ENCODE measurements around the gene ZMIZ1.

The ZMIZ1 gene

DNA sequence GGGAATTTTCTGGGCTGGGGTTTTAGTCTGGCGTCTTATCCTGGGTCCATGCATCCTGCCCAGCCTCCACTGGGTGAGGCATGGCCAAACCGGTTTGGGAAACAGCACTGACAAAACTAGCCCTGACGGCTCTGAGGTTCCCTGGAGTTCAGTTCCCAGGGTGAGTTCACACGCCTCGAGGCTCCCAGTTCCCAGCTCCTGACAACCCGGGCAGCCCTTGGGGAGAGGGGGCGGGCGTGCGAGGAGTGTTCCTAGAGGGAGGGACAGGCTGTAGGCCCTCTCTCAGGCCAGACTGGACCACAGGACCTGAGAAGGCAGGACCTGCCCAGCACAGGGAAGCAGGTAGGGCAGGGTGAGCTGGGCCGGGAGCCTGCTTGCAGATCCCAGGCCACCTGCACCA, 196.2 kb downstream of the ZMIZ1 start:
- no peak overlapping the region for H3K27ac ChIP-seq
- no peak overlapping the region for H3K4me3 ChIP-seq (ENCODE audit: low read depth, low read length)

DNA sequence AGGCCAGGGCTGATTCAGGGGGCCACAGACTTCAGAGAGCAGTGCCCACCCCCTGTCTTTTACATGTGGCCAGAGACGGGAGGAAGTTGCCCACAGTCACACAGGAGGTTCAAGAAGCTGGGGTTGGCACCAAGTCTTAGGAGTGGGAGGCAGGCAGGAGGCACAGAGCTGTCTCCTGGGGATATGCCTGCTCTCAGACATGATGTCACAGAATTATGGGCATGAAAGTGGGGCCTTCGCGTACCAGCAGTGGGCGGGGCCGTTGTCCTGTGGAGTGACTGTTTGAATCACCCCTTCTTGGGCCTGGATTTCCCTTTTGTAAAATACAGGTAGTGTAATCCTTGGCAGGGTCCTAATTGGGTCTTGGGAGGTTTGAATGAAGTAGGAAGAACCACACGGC, 197.3 kb downstream of the ZMIZ1 start:
- Histone ChIP-seq H3K27me3 (ENCODE audit: insufficient read depth, low read depth, severe bottlenecking) (no peaks in the 10 kb centered on the region), H3K9me3 (ENCODE audit: severe bottlenecking) (no peaks in the 10 kb centered on the region), H3K36me3 (peaks cover 11% of the 10 kb centered on the region), H3K4me3 (ENCODE audit: low read depth, low read length) (no peak overlapping the region), H3K27ac (no peak overlapping the region)
- no peak for TF ChIP-seq CTCF (IDR thresholded peaks at IDR 0.05; ENCODE audit: low read depth, low read length)
- no peak for DNase-seq

More for the DNA sequence above, 196.2 kb downstream of the ZMIZ1 start:
- no peak for DNase-seq
- Histone ChIP-seq H3K36me3 (peaks cover 11% of the 10 kb centered on the region), H3K9me3 (ENCODE audit: severe bottlenecking) (no peaks in the 10 kb centered on the region), H3K27me3 (ENCODE audit: insufficient read depth, low read depth, severe bottlenecking) (no peaks in the 10 kb centered on the region)
- TF ChIP-seq CTCF (IDR thresholded peaks at IDR 0.05; ENCODE audit: low read depth, low read length): no peak

DNA sequence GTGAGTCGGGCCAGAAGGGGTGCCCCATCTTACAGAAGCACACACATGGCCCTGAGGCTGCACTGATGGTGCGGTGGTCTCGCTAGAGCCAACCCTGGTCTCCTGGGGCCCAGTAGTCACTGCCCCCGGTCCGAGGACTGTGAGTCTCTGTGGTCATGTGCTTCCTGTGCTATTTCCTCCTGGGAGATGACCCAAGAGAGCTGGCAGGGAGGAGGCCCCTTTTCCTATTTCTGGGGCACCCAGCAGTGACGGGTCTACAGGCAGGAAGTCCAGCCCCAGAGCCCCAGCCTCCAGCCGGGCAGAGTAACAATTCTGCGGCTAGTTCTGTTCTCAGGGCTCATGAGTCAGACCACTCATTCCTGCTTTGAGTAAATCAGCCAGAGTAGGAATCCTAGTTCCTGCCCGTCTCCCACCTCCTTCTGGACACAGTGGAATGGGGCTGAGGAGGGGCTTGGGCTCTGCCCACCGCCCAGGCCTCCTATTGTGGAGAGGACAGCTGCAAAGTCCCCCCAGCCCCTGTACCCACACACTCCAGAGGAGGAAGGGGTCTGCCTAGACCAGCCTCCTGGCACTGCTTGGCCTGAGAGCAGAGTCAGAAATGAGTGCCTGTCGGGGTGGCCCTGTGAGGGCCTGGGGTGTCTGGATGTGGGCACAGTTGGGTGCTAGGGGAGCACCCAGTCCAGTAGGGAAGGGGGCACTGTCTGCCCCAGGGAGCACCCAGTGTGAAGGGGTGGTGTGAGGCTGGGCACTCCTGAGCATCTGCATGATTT, 198.0 kb downstream of the ZMIZ1 start:
- H3K27me3 ChIP-seq (ENCODE audit: insufficient read depth, low read depth, severe bottlenecking): no peaks in the 10 kb centered on the region
- no peak overlapping the region for H3K4me3 ChIP-seq (ENCODE audit: low read depth, low read length)
- no peak for DNase-seq
- H3K36me3 ChIP-seq: peaks cover 11% of the 10 kb centered on the region
- TF ChIP-seq CTCF (IDR thresholded peaks at IDR 0.05; ENCODE audit: low read depth, low read length): no peak
- no peak overlapping the region for H3K27ac ChIP-seq
- no peaks in the 10 kb centered on the region for H3K9me3 ChIP-seq (ENCODE audit: severe bottlenecking)

DNA sequence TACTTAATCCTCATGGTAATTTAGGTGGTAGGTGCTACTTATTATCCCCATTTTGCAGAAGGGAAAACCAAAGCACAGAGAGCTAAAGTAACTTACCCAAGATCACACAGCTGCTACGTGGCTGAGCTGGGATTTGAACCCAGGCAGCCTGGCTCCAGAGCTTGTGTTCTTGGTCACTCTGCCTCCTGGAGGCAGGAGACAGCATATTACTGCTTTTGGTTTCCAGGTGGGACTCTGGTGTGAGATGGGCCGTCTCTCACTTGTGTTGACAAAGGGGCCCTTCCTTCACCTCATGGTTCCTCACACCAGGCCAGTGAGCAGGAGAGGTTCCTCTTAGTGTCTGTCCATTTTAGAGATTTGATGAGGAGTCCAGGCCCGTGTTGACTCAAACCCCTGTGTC, 198.7 kb downstream of the ZMIZ1 start:
- H3K36me3 ChIP-seq: peaks cover 11% of the 10 kb centered on the region
- H3K4me3 ChIP-seq (ENCODE audit: low read depth, low read length): no peak overlapping the region
- no peak for DNase-seq
- TF ChIP-seq CTCF (IDR thresholded peaks at IDR 0.05; ENCODE audit: low read depth, low read length): peak; percentile 26; the same call in 1 of the 2 replicates
- no peaks in the 10 kb centered on the region for H3K9me3 ChIP-seq (ENCODE audit: severe bottlenecking)
- H3K27ac ChIP-seq: no peak overlapping the region
- H3K27me3 ChIP-seq (ENCODE audit: insufficient read depth, low read depth, severe bottlenecking): no peaks in the 10 kb centered on the region

DNA sequence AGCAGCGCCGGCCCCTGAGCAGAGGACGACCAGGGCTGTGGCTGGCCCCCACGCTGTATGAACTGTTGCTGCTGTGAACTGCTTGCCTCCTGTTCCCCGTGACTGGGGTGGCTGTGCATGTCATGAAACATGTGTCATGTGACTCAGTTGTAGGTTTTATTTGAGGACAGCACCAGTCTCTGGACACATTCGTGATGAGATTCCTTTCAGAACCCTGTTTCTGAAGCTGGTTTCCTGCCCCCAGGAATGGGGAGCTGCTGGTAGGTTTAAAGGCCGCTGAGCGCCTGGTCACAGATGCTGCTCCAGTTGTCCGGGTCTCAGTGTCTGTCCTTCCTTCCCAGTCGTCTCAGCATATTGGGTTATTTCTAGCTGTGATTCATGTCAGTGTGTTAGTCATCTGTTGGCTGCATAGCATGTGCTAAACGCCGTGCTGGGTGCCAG, 199.4 kb downstream of the ZMIZ1 start:
- Histone ChIP-seq H3K27me3 (ENCODE audit: insufficient read depth, low read depth, severe bottlenecking) (no peaks in the 10 kb centered on the region), H3K4me3 (ENCODE audit: low read depth, low read length) (no peak overlapping the region), H3K9me3 (ENCODE audit: severe bottlenecking) (no peaks in the 10 kb centered on the region), H3K27ac (no peak overlapping the region), H3K36me3 (peaks cover 8% of the 10 kb centered on the region)
- TF ChIP-seq CTCF (IDR thresholded peaks at IDR 0.05; ENCODE audit: low read depth, low read length): no peak
- DNase-seq: no peak

- Histone ChIP-seq H3K27ac (peak overlapping the region; percentile 79; the same call in 1 of the 2 replicates), H3K36me3 (peaks cover 7% of the 10 kb centered on the region), H3K4me3 (ENCODE audit: low read depth, low read length) (no peak overlapping the region), H3K27me3 (ENCODE audit: insufficient read depth, low read depth, severe bottlenecking) (no peaks in the 10 kb centered on the region), H3K9me3 (ENCODE audit: severe bottlenecking) (no peaks in the 10 kb centered on the region)
- TF ChIP-seq CTCF (IDR thresholded peaks at IDR 0.05; ENCODE audit: low read depth, low read length): no peak
- DNase-seq: no peak
Measured at GRCh38 chr10:79268742-79269141, 200.0 kb downstream of the ZMIZ1 start.

Data from WERI-Rb-1 (cell line).